ENCODE data around the gene ZNF74. TPM values are rescaled to one million over a fixed set of nuclear protein-coding genes. Genes with fewer than 3 reads are reported as not detected.
"Not testable (repeated sequence)": the region's sequence is repeated elsewhere in the genome, so short reads cannot be mapped to it uniquely, and the experiment has no call there.

Gene ZNF74
- 3.2 and 6.5 TPM in 2 replicates for total RNA-seq (2014; rRNA removed; shearing (Covaris generic))

- peak; percentile 87 for DNase-seq (ENCODE audit: low read depth)
Observed at GRCh38 chr22:20393705-20394476, at the start of gene ZNF74. TSS of gene ZNF74 (plus strand) at chr22:20394151. CDS start at chr22:20394629, 478 bp downstream.

GRCh38 chr22:20346553-20346952 is 47.4 kb upstream of the ZNF74 start:
- DNase-seq (ENCODE audit: low read depth) = not testable (repeated sequence)

GRCh38 chr22:20352536-20352935 is 41.4 kb upstream of the ZNF74 start:
- DNase-seq (ENCODE audit: low read depth) = peak; percentile 35

- no peak for DNase-seq (ENCODE audit: low read depth)
Observed at GRCh38 chr22:20354238-20354975, 39.5 kb upstream of the ZNF74 start.

- DNase-seq (ENCODE audit: low read depth) = not testable (repeated sequence)
Observed at GRCh38 chr22:20355939-20356636, 37.9 kb upstream of the ZNF74 start.

- DNase-seq (ENCODE audit: low read depth) = not testable (repeated sequence)
Observed at GRCh38 chr22:20356906-20357305, 37.0 kb upstream of the ZNF74 start.

- DNase-seq (ENCODE audit: low read depth) = not testable (repeated sequence)
Observed at GRCh38 chr22:20357967-20358366, 36.0 kb upstream of the ZNF74 start.

GRCh38 chr22:20358503-20359239 is 35.3 kb upstream of the ZNF74 start:
- DNase-seq (ENCODE audit: low read depth) = not testable (repeated sequence)

- DNase-seq (ENCODE audit: low read depth) = not testable (repeated sequence)
Observed at GRCh38 chr22:20360261-20360660, 33.7 kb upstream of the ZNF74 start.

- DNase-seq (ENCODE audit: low read depth) = not testable (repeated sequence)
Observed at GRCh38 chr22:20360866-20361751, 32.8 kb upstream of the ZNF74 start.

GRCh38 chr22:20361752-20362229 is 32.2 kb upstream of the ZNF74 start:
- not testable (repeated sequence) for DNase-seq (ENCODE audit: low read depth)

GRCh38 chr22:20362403-20362802 is 31.5 kb upstream of the ZNF74 start:
- DNase-seq (ENCODE audit: low read depth) = not testable (repeated sequence)

GRCh38 chr22:20364335-20365260 is 29.4 kb upstream of the ZNF74 start:
- peak; percentile 49 for DNase-seq (ENCODE audit: low read depth)

GRCh38 chr22:20366841-20367240 is 27.1 kb upstream of the ZNF74 start:
- DNase-seq (ENCODE audit: low read depth) = not testable (repeated sequence)

- not testable (repeated sequence) for DNase-seq (ENCODE audit: low read depth)
Observed at GRCh38 chr22:20368875-20369274, 25.1 kb upstream of the ZNF74 start.

- not testable (repeated sequence) for DNase-seq (ENCODE audit: low read depth)
Observed at GRCh38 chr22:20371687-20372086, 22.3 kb upstream of the ZNF74 start.

- peak; percentile 10 for DNase-seq (ENCODE audit: low read depth)
Observed at GRCh38 chr22:20372406-20372854, 21.5 kb upstream of the ZNF74 start.

GRCh38 chr22:20373195-20373706 is 20.7 kb upstream of the ZNF74 start:
- DNase-seq (ENCODE audit: low read depth) = not testable (repeated sequence)

GRCh38 chr22:20374130-20374529 is 19.8 kb upstream of the ZNF74 start:
- DNase-seq (ENCODE audit: low read depth) = not testable (repeated sequence)
